Endothelial cell of umbilical vein (primary cell): ENCODE results near the gene DISP2. TPM values are rescaled to one million over a fixed set of nuclear protein-coding genes. Genes with fewer than 3 reads are reported as not detected.
A peak's percentile ranks its signal among the peaks of the same experiment; 100 is the strongest.

ENCODE experiments used
- BruUV-seq: library from RNA; stranded (reverse); fragments of 400-500 nt; replicated peaks from 2 replicates; lab custom pipeline; 2021; lab: Mats Ljungman, UMichigan
- CTCF ChIA-PET: fragments of 300-600, 350-600 bp; sonication (Branson Sonifier 250); formaldehyde crosslinking; loops from one replicate; lab custom pipeline; 2021; ENCODE audit warnings: antibody characterized with exemption, inconsistent platforms; lab: Charles Lee
- POLR2A ChIA-PET: fragments of 300-600, 350-600 bp; sonication (Branson Sonifier 250); formaldehyde crosslinking; loops from one replicate; lab custom pipeline; 2021; ENCODE audit warnings: antibody characterized with exemption, inconsistent platforms; lab: Charles Lee
- DNase-seq: peaks from one replicate; pipeline ENCODE4 v3.0.0-alpha.2; 2011; ENCODE audit warnings: low read depth, low spot score
- FAIRE-seq: peaks from 2 replicates; lab custom pipeline; 2011; peaks lifted over from hg19 to GRCh38; lab: Jason Lieb, UNC
- H2AFZ ChIP-seq: 2 replicates; pipeline ENCODE4 v1.6.0; 2012; ENCODE audit warnings: low read depth, low read length, control low read depth, inconsistent platforms
- H3K27ac ChIP-seq: 2 replicates; pipeline ENCODE4 v1.5.1; 2011; ENCODE audit warnings: low read depth, mild to moderate bottlenecking, control low read depth, low read length, moderate library complexity; ENCODE audit not compliant: insufficient read depth
- H3K27me3 ChIP-seq, 2 experiments: 2 replicates each; pipeline versions ENCODE4 v1.6.0 to v1.6.1; 2011; ENCODE audit warnings: low read length in 2 of 2, mixed read lengths in 1 of 2; ENCODE audit not compliant: control insufficient read depth in 2 of 2, insufficient read depth in 2 of 2
- H3K36me3 ChIP-seq, 2 experiments: 2 replicates in 1 of 2; 3 replicates in 1 of 2; pipeline ENCODE4 v1.5.1; 2011; ENCODE audit warnings: low read length in 2 of 2, mild to moderate bottlenecking in 1 of 2, moderate library complexity in 1 of 2; ENCODE audit not compliant: control insufficient read depth in 2 of 2, insufficient read depth in 2 of 2; ENCODE audit errors: extremely low read depth in 1 of 2
- H3K4me1 ChIP-seq: 3 replicates; pipeline ENCODE4 v1.5.1; 2011; ENCODE audit warnings: mild to moderate bottlenecking, low read length; ENCODE audit not compliant: control insufficient read depth, insufficient read depth; ENCODE audit errors: extremely low read depth
- H3K4me2 ChIP-seq: 2 replicates; pipeline ENCODE4 v1.6.1; 2011; ENCODE audit warnings: low read length, control low read depth, mixed read lengths; ENCODE audit not compliant: insufficient read depth
- H3K4me3 ChIP-seq, 3 experiments: fragments of 200-600 bp in 1 of 3; sonication (generic), shearing (Covaris generic) in 1 of 3; replicated peaks in 1 of 3; 2 replicates each; pipeline ENCODE4 v1.5.1; 2011 to 2016; ENCODE audit warnings: control low read depth in 3 of 3, low read length in 3 of 3, mild to moderate bottlenecking in 2 of 3, inconsistent platforms in 1 of 3, low read depth in 1 of 3, moderate library complexity in 1 of 3; ENCODE audit not compliant: insufficient read depth in 1 of 3
- H3K79me2 ChIP-seq: 2 replicates; pipeline ENCODE4 v1.6.0; 2012; ENCODE audit warnings: low read length, inconsistent platforms; ENCODE audit not compliant: control insufficient read depth, insufficient read depth
- H3K9ac ChIP-seq: replicated peaks from 2 replicates; pipeline ENCODE3; 2011; ENCODE audit warnings: low read length, control low read depth; ENCODE audit not compliant: insufficient read depth; ENCODE audit errors: extremely low read depth
- H3K9me1 ChIP-seq: replicated peaks from 3 replicates; pipeline ENCODE4 v1.6.0; 2011; ENCODE audit warnings: mild to moderate bottlenecking, low read length; ENCODE audit not compliant: control insufficient read depth, insufficient read depth; ENCODE audit errors: extremely low read depth
- H3K9me3 ChIP-seq: replicated peaks from 2 replicates; pipeline ENCODE4 v1.5.1; 2012; ENCODE audit warnings: low read length, inconsistent platforms; ENCODE audit not compliant: control insufficient read depth, insufficient read depth
- H4K20me1 ChIP-seq: replicated peaks from 2 replicates; pipeline ENCODE3; 2011; ENCODE audit warnings: mild to moderate bottlenecking, low read length; ENCODE audit not compliant: control insufficient read depth, insufficient read depth; ENCODE audit errors: extremely low read depth
- EZH2 ChIP-seq: IDR thresholded peaks from 2 replicates; pipeline ENCODE4 v1.6.1; 2012; ENCODE audit warnings: borderline replicate concordance, low read depth, mild to moderate bottlenecking, moderate library complexity, low read length, inconsistent platforms; ENCODE audit not compliant: severe bottlenecking
- FOS ChIP-seq: IDR thresholded peaks from 2 replicates; pipeline ENCODE4 v1.6.1; 2011; ENCODE audit warnings: mild to moderate bottlenecking, low read length, moderate library complexity, borderline replicate concordance; ENCODE audit not compliant: insufficient read depth
- GATA2 ChIP-seq: IDR thresholded peaks from 2 replicates; pipeline ENCODE4 v1.7.0; 2011; ENCODE audit warnings: low read depth, mild to moderate bottlenecking, moderate library complexity, mixed read lengths, low read length; ENCODE audit not compliant: insufficient read length, insufficient read depth
- JUN ChIP-seq: IDR thresholded peaks from 2 replicates; pipeline ENCODE4 v1.6.1; 2011; ENCODE audit warnings: borderline replicate concordance, low read depth; ENCODE audit not compliant: insufficient read length, insufficient read depth
- MYC ChIP-seq: IDR thresholded peaks from one replicate; pipeline ENCODE4 v1.6.1; 2011; ENCODE audit warnings: mild to moderate bottlenecking, low read depth, low read length
- POLR2A ChIP-seq: IDR thresholded peaks from 2 replicates; pipeline ENCODE4 v1.6.1; 2012; ENCODE audit warnings: low read depth, mild to moderate bottlenecking, control low read depth, low read length
- POLR2AphosphoS5 ChIP-seq: IDR thresholded peaks from 2 replicates; pipeline ENCODE4 v1.6.1; 2012; ENCODE audit warnings: low read depth, mild to moderate bottlenecking, control low read depth, low read length, moderate library complexity; ENCODE audit not compliant: insufficient read depth
- dilution Hi-C: fragments of 300-500 bp; cut with MboI; formaldehyde crosslinking; loops from one replicate; pipeline ENCODE4 v1.15.0; 2019; ENCODE audit warnings: low sequenced_read_pairs; ENCODE audit not compliant: extremely low pct_ligation_motif_present
- intact Hi-C: fragments of 100-400 bp; cut with micrococcal nuclease; formaldehyde crosslinking; loops from one replicate; pipeline ENCODE4 v1.10.0; 2022
- polyA plus RNA-seq, 4 experiments: library from polyadenylated mRNA; depleted of rRNA in 3 of 4; stranded (reverse) in 3 of 4; unstranded in 1 of 4; fragments of >200 nt; gene quantifications; 2 replicates each; pipeline versions ENCODE4 v1.2.1 to v1.2.3, GENCODE V29; 2011 to 2012; ENCODE audit warnings: missing spikeins in 1 of 4
- total RNA-seq: library from RNA; stranded (reverse); gene quantifications from 2 replicates; pipeline ENCODE4 v1.2.3, GENCODE V29; 2021
- TF ChIP-seq, protein P1 (sequence below), 2 donors: IDR thresholded peaks; 1 replicate in 1 of 2; 2 replicates in 1 of 2; pipeline ENCODE4 v1.5.1; 2011; ENCODE audit warnings: low read length in 2 of 2, mild to moderate bottlenecking in 2 of 2, moderate library complexity in 2 of 2, control low read depth in 1 of 2, inconsistent platforms in 1 of 2, low read depth in 1 of 2; ENCODE audit not compliant: insufficient read depth in 1 of 2; ENCODE audit errors: extremely low read depth in 1 of 2
- TF ChIP-seq, protein P2 (sequence below): IDR thresholded peaks from 2 replicates; pipeline ENCODE4 v1.6.1; 2011; ENCODE audit not compliant: insufficient read depth, insufficient read length

Gene DISP2
- total and polyA plus RNA-seq, 2 donors (not counting 3 experiments of a cell fraction or from before 2014, with no cell fraction given) = 0.10 to 1.2 TPM

DNA sequence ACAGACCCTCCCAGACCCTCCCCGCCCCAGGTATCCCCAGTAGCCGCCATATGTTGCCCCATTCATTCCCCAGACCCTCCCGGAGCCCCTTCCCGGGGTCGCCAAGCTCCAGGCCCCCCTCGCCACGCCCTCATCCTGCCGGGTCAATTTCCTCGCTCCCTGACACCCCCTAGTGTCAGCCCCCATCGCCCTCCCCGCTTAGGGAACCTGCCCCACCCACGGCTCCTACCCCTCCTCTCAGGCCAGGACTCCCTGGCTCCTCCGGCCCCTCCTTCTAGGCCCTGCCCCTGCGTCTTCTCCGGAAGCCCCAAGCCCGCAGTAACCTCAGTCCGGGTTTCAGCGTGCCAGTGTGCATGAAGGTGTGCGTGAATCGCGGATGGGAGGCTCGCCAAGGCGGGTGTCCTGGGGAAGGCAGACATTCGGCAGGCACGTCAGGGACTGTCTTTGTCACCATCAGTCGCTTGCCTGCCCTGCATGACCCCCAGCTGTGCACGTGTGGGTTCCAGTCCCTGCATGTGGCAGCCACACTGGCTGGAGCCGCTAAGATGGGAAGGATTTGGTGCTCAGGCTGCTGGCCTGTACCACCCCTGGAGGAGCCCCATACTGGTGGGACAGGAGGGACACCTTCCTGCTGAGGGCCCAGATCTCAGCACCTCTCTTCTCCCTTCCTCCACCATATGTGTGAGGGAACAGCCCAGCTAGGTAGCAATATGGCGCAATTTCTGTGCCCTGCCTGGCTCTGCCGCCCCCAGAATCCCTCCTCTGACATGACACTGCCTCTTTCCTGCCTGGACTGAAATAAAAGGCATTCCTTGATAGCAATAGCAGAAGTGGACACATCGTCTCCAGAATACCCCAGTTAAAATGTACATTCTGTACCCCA, 693 bp downstream of the DISP2 start:
- no peaks in the 10 kb centered on the region for H4K20me1 ChIP-seq
- no peaks in the 10 kb centered on the region for H3K79me2 ChIP-seq
- dilution Hi-C loops = no loop called here
- TF ChIP-seq POLR2AphosphoS5 = no peak
- TF ChIP-seq, protein P1, sequence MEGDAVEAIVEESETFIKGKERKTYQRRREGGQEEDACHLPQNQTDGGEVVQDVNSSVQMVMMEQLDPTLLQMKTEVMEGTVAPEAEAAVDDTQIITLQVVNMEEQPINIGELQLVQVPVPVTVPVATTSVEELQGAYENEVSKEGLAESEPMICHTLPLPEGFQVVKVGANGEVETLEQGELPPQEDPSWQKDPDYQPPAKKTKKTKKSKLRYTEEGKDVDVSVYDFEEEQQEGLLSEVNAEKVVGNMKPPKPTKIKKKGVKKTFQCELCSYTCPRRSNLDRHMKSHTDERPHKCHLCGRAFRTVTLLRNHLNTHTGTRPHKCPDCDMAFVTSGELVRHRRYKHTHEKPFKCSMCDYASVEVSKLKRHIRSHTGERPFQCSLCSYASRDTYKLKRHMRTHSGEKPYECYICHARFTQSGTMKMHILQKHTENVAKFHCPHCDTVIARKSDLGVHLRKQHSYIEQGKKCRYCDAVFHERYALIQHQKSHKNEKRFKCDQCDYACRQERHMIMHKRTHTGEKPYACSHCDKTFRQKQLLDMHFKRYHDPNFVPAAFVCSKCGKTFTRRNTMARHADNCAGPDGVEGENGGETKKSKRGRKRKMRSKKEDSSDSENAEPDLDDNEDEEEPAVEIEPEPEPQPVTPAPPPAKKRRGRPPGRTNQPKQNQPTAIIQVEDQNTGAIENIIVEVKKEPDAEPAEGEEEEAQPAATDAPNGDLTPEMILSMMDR (IDR thresholded peaks at IDR 0.05; ENCODE audit: extremely low read depth in 1 of 2, insufficient read depth in 1 of 2, low read depth in 1 of 2, low read length in 2 of 2) = no peak
- no peak for TF ChIP-seq EZH2
- TF ChIP-seq, protein P2, sequence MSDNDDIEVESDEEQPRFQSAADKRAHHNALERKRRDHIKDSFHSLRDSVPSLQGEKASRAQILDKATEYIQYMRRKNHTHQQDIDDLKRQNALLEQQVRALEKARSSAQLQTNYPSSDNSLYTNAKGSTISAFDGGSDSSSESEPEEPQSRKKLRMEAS = no peak
- TF ChIP-seq JUN = no peak
- no peak for TF ChIP-seq POLR2A
- no peak for TF ChIP-seq GATA2
- TF ChIP-seq MYC = no peak
- no peak for TF ChIP-seq FOS
- FAIRE-seq (no peak), DNase-seq (no peak)
- no peaks in the 10 kb centered on the region for H3K9me1 ChIP-seq
- H3K36me3 ChIP-seq = no peaks in the 10 kb centered on the region
- intact Hi-C loops = loop anchor here (1.0 kb wide), 2 partner anchors 10 to 35 kb away; partner anchors contain the start of gene INAFM2
- H3K4me1 ChIP-seq = peaks cover 8% of the 10 kb centered on the region
- H3K9me3 ChIP-seq = no peaks in the 10 kb centered on the region
- H3K4me2 ChIP-seq = peak overlapping the region; percentile 46
- CTCF ChIA-PET = interaction anchor here (1.1 to 6.4 kb wide), 5 partner anchors 10 to 49 kb away, joined by 3 to 82 read pairs (median 4); no protein-coding TSS in a partner anchor
- H2AFZ ChIP-seq = peak overlapping the region; percentile 18
- H3K4me3 ChIP-seq = peak overlapping the region in 2 of 3 experiments; percentile 13 to 26
- H3K27ac ChIP-seq = no peak overlapping the region
- peaks cover 6 to 9% of the 10 kb centered on the region in 2 experiments for H3K27me3 ChIP-seq
- POLR2A ChIA-PET = no interaction called here
- H3K9ac ChIP-seq = no peak overlapping the region
- no TSS peak for BruUV-seq
